Psoas muscle (tissue), 8 donors: Measurements from ENCODE around the gene TROAP. TPM values are rescaled to one million over a fixed set of nuclear protein-coding genes. Genes with fewer than 3 reads are reported as not detected.
A peak's percentile ranks its signal among the peaks of the same experiment; 100 is the strongest.

Experiments
- ATAC-seq, 4 donors: fragments of 200-7000 bp; cut with Tn5 transposase; one replicate each; pipeline ENCODE4 v1.9.1; 2020; ENCODE audit warnings: moderate library complexity in 3 of 4, mild to moderate bottlenecking in 2 of 4
- DNase-seq, 2 donors: peaks; one replicate each; pipeline ENCODE4 v3.0.0-alpha.2; 2020
- H3K27ac ChIP-seq: fragments of 200-600 bp; one replicate; pipeline ENCODE4 v1.8.0; 2022
- H3K27me3 ChIP-seq, 3 donors: fragments of 200-600 bp in 1 of 3; one replicate each; pipeline versions ENCODE4 v1.6.1 to v1.8.0; 2013 to 2022; ENCODE audit warnings: low read length in 2 of 3, mild to moderate bottlenecking in 2 of 3, moderate library complexity in 1 of 3; ENCODE audit not compliant: insufficient read depth in 3 of 3
- H3K36me3 ChIP-seq, 2 donors: fragments of 200-600 bp in 1 of 2; one replicate each; pipeline versions ENCODE4 v1.6.1 to v1.8.0; 2013 to 2022; ENCODE audit warnings: low read depth in 1 of 2, mild to moderate bottlenecking in 1 of 2, moderate library complexity in 1 of 2; ENCODE audit not compliant: insufficient read depth in 1 of 2
- H3K4me1 ChIP-seq: fragments of 200-600 bp; one replicate; pipeline ENCODE4 v1.8.0; 2022
- H3K4me3 ChIP-seq: fragments of 200-600 bp; one replicate; pipeline ENCODE4 v1.8.0; 2022; ENCODE audit warnings: mild to moderate bottlenecking
- H3K9me3 ChIP-seq: fragments of 200-600 bp; one replicate; pipeline ENCODE4 v1.8.0; 2022
- CTCF ChIP-seq: fragments of 200-600 bp; IDR thresholded peaks from one replicate; pipeline ENCODE4 v1.8.0; 2022; ENCODE audit warnings: antibody characterized with exemption
- WGBS, 3 donors: extraction: QIAGEN DNeasy Blood & Tissue Kit; methylation state at CpG; one replicate each; pipeline versions ENCODE4 v1.1.6 to v1.1.7; 2013; 5-methylcytosine and 5-hydroxymethylcytosine counted together
- intact Hi-C, 2 donors: fragments of 100-400 bp; cut with DNase I; formaldehyde crosslinking; loops; one replicate each; pipeline versions ENCODE4 v1.11.0 to v1.14.2; 2022
- polyA plus RNA-seq, 3 donors: library from polyadenylated mRNA; stranded (reverse); fragments of 200-250 nt; gene quantifications; one replicate each; pipeline ENCODE4 v1.2.3, GENCODE V29; 2013
- total RNA-seq, 4 donors: library from RNA; stranded (reverse); fragmentation: NEBNext Ultra II Directional in 2 of 4; extraction: Animal tissue kit (Norgen Biotek cat#: 25700) in 2 of 4; gene quantifications; one replicate each; pipeline versions ENCODE4 v1.2.1 to v1.2.4, GENCODE V29; 2021 to 2023
- donor health status: healthy with polysubstance abuse.
- donor health status: DM: no; HTN: no; CAD: no; lungs with moderate emphysema.
- donor health status: Bipolar disorder and iron deficiency.
- donor health status: healthy.
- donor health status: DM: yes; HTN: yes; CAD: no.
- donor health status: DM: no; HTN: no; CAD: no.
- donor health status: DM: no; HTN: no; CAD: no.
- donor health status: DM: yes; HTN: yes; CAD: no.

The TROAP gene
- total and polyA plus RNA-seq, 7 donors: 0.07 to 0.48 (median 0.36) TPM; not detected in 2

- Histone ChIP-seq H3K27me3 (peaks cover 0 to 64% (median 34%) of the 10 kb centered on the region in 3 donors), H3K4me3 (peak overlapping the region; percentile 41)
- intact Hi-C loops: no loop called here
Observed at GRCh38 chr12:49297695-49298060, 25.4 kb upstream of the TROAP start.

GRCh38 chr12:49298160-49298559 is 24.9 kb upstream of the TROAP start:
- intact Hi-C loops: no loop called here
- Histone ChIP-seq H3K4me1 (peaks cover 6% of the 10 kb centered on the region), H3K27me3 (peaks cover 0 to 69% (median 34%) of the 10 kb centered on the region in 3 donors), H3K27ac (no peak overlapping the region), H3K9me3 (no peaks in the 10 kb centered on the region), H3K36me3 (no peaks in the 10 kb centered on the region), H3K4me3 (no peak overlapping the region)
- 59 to 73% (median 63%) methylated on average over 6 of the region's 6 CpGs for WGBS, 3 donors
- ATAC-seq (peak in 1 of 4 donors; percentile 30), DNase-seq (no peak)
- no peak for TF ChIP-seq CTCF

More at GRCh38 chr12:49297695-49298060, 25.4 kb upstream of the TROAP start:
- Histone ChIP-seq H3K27ac (no peak overlapping the region), H3K4me1 (peaks cover 6% of the 10 kb centered on the region), H3K9me3 (no peaks in the 10 kb centered on the region), H3K36me3 (no peaks in the 10 kb centered on the region)
- no peak for TF ChIP-seq CTCF
- ATAC-seq (peak in 1 of 4 donors; percentile 19), DNase-seq (no peak)
- WGBS, 3 donors: 20 to 28% (median 21%) methylated on average over 8 of the region's 8 CpGs

DNA sequence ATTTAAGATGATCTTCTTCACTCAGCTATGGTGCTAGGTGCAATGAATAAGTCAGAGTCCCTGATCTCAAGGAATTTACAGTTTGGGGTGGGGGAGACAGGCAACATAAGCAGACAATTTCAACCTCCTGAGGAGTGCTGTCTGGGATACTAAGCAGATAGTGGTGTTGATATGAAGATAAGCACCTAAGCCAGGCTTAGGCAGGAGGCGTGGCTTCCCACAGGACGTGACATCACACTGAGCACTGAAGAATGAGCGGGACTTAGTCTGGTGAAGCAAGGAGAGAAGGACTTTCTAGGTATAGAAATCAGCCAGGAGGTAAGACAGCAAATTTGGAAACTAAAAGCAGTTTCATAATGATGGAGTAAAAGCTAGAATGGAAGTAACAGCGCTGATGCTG is 21.3 kb upstream of the TROAP start:
- Histone ChIP-seq H3K9me3 (no peaks in the 10 kb centered on the region), H3K27me3 (peaks cover 0 to 45% (median 15%) of the 10 kb centered on the region in 3 donors), H3K4me1 (peaks cover 5% of the 10 kb centered on the region), H3K4me3 (no peak overlapping the region), H3K27ac (no peak overlapping the region), H3K36me3 (no peaks in the 10 kb centered on the region)
- intact Hi-C loops: no loop called here
- 73 to 80% (median 77%) methylated on average over 4 of the region's 4 CpGs for WGBS, 3 donors
- no peak for TF ChIP-seq CTCF
- ATAC-seq (no peak), DNase-seq (no peak)

GRCh38 chr12:49304161-49304560 is 18.9 kb upstream of the TROAP start:
- Histone ChIP-seq H3K4me1 (no peaks in the 10 kb centered on the region), H3K36me3 (no peaks in the 10 kb centered on the region), H3K27me3 (peaks cover 0 to 26% (median 0%) of the 10 kb centered on the region in 3 donors), H3K4me3 (no peak overlapping the region), H3K27ac (no peak overlapping the region), H3K9me3 (no peaks in the 10 kb centered on the region)
- 56 to 63% (median 63%) methylated on average over 2 of the region's 2 CpGs for WGBS, 3 donors
- intact Hi-C loops: no loop called here
- DNase-seq (no peak), ATAC-seq (no peak)
- TF ChIP-seq CTCF: no peak
